ENCODE results near the gene KLK6. TPM values are rescaled to one million over a fixed set of nuclear protein-coding genes. Genes with fewer than 3 reads are reported as not detected.

The KLK6 gene
- total RNA-seq, 4 donors from 2014 or later = 0.46 to 1.0 TPM; not detected in 2

- Histone ChIP-seq H3K27ac (no peak overlapping the region), H3K4me1 (no peaks in the 10 kb centered on the region), H3K9me3 (no peaks in the 10 kb centered on the region), H3K4me3 (no peak overlapping the region), H3K36me3 (no peaks in the 10 kb centered on the region), H3K27me3 (peaks cover 0 to 4% of the 10 kb centered on the region in 2 donors)
- TF ChIP-seq POLR2A (IDR thresholded peaks at IDR 0.05) = no peak
- TF ChIP-seq CTCF (IDR thresholded peaks at IDR 0.05) = no peak
- DNase-seq = no peak
- intact Hi-C loops (cut with DNase I; ENCODE audit: low total_unique reads) = no loop called here
These were observed 12.3 kb upstream of the KLK6 start for GRCh38 chr19:50981587-50982146.

- Histone ChIP-seq H3K4me1 (no peaks in the 10 kb centered on the region), H3K27ac (no peak overlapping the region), H3K27me3 (peaks cover 0 to 4% of the 10 kb centered on the region in 2 donors), H3K9me3 (no peaks in the 10 kb centered on the region), H3K4me3 (no peak overlapping the region), H3K36me3 (no peaks in the 10 kb centered on the region)
- intact Hi-C loops (cut with DNase I; ENCODE audit: low total_unique reads) = no loop called here
- DNase-seq = no peak
- TF ChIP-seq POLR2A (IDR thresholded peaks at IDR 0.05) (no peak), CTCF (IDR thresholded peaks at IDR 0.05) (no peak)
These were observed 10.8 kb upstream of the KLK6 start for GRCh38 chr19:50980208-50980607.

GRCh38 chr19:50979758-50980157, 10.4 kb upstream of the KLK6 start:
- TF ChIP-seq CTCF (IDR thresholded peaks at IDR 0.05) = no peak
- TF ChIP-seq POLR2A (IDR thresholded peaks at IDR 0.05) = no peak
- H3K27me3 ChIP-seq = peaks cover 0 to 4% of the 10 kb centered on the region in 2 donors
- intact Hi-C loops (cut with DNase I; ENCODE audit: low total_unique reads) = no loop called here
- H3K36me3 ChIP-seq = no peaks in the 10 kb centered on the region
- H3K27ac ChIP-seq = no peak overlapping the region
- no peaks in the 10 kb centered on the region for H3K9me3 ChIP-seq
- H3K4me1 ChIP-seq = no peaks in the 10 kb centered on the region
- no peak for DNase-seq
- no peak overlapping the region for H3K4me3 ChIP-seq

GRCh38 chr19:50978772-50979390, 9.5 kb upstream of the KLK6 start:
- Histone ChIP-seq H3K9me3 (no peaks in the 10 kb centered on the region), H3K27ac (no peak overlapping the region), H3K36me3 (no peaks in the 10 kb centered on the region), H3K4me3 (no peak overlapping the region), H3K27me3 (no peaks in the 10 kb centered on the region), H3K4me1 (no peaks in the 10 kb centered on the region)
- TF ChIP-seq CTCF (IDR thresholded peaks at IDR 0.05) (no peak), POLR2A (IDR thresholded peaks at IDR 0.05) (no peak)
- DNase-seq = no peak
- intact Hi-C loops (cut with DNase I; ENCODE audit: low total_unique reads) = no loop called here

- Histone ChIP-seq H3K36me3 (no peaks in the 10 kb centered on the region), H3K9me3 (no peaks in the 10 kb centered on the region), H3K4me1 (no peaks in the 10 kb centered on the region), H3K27ac (no peak overlapping the region), H3K4me3 (no peak overlapping the region), H3K27me3 (no peaks in the 10 kb centered on the region)
- DNase-seq = no peak
- no peak for TF ChIP-seq POLR2A (IDR thresholded peaks at IDR 0.05)
- no peak for TF ChIP-seq CTCF (IDR thresholded peaks at IDR 0.05)
- intact Hi-C loops (cut with DNase I; ENCODE audit: low total_unique reads) = no loop called here
These were observed 8.2 kb upstream of the KLK6 start for GRCh38 chr19:50977626-50978025.
